GM12801 (cell line): Measurements from ENCODE around the gene SEL1L3.

Experiments
- TF ChIP-seq, protein P1 (sequence below): IDR thresholded peaks from one replicate; pipeline ENCODE4 v1.5.1; 2011; ENCODE audit warnings: control low read depth; ENCODE audit not compliant: insufficient read length; ENCODE audit errors: extremely low read depth

Gene SEL1L3

DNA sequence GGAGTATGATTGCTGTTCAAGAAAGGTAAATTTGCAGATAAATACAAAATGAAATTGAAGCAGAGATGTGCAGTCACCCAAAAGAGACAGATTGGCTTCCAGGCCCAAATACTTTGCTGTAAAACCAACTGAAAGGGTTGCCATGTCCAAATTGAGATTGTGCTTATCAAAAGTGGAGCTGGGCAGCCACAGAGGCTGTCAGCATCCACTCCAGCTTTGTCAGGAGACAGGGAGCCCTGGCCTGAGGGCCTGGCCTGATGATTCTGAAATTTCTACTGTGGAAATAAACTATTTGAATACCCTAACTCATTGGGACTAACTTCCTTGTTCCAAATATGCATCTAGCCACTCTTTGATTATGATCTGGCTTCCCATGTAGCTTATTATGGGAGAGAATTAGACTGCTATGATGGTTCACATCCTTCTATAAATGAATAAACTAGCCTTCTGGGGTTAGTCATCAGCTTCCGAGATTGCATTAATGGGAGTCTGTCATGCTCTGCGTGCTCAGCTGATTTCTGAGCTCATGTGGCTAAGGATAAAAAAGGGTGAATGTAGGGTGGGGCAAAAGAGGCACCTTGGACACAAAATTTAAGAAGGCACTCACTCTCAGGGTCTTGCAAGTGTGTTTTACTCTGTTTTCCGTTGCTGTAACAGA, 158.9 kb downstream of the SEL1L3 start:
- TF ChIP-seq, protein P1, sequence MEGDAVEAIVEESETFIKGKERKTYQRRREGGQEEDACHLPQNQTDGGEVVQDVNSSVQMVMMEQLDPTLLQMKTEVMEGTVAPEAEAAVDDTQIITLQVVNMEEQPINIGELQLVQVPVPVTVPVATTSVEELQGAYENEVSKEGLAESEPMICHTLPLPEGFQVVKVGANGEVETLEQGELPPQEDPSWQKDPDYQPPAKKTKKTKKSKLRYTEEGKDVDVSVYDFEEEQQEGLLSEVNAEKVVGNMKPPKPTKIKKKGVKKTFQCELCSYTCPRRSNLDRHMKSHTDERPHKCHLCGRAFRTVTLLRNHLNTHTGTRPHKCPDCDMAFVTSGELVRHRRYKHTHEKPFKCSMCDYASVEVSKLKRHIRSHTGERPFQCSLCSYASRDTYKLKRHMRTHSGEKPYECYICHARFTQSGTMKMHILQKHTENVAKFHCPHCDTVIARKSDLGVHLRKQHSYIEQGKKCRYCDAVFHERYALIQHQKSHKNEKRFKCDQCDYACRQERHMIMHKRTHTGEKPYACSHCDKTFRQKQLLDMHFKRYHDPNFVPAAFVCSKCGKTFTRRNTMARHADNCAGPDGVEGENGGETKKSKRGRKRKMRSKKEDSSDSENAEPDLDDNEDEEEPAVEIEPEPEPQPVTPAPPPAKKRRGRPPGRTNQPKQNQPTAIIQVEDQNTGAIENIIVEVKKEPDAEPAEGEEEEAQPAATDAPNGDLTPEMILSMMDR = no peak

DNA sequence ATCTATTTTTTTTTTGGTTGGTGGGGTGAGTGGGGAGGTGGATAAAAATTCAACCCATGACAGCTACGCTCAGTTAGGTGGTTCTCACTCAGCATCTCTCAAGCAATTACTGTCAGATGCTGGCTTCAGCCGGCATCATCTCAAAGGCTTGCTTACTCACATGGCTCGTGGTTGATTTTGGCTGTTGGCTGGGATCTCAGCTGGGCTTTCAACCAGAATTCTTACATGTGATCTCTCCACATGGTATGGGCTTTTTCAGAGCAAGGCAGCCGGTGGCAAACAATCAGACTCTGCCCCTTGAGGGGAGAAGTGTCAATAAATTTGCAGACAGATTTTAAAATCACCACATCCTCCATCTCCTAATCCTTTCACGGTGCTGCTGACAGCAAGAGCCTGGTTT, 159.9 kb downstream of the SEL1L3 start:
- TF ChIP-seq, protein P1 = no peak

DNA sequence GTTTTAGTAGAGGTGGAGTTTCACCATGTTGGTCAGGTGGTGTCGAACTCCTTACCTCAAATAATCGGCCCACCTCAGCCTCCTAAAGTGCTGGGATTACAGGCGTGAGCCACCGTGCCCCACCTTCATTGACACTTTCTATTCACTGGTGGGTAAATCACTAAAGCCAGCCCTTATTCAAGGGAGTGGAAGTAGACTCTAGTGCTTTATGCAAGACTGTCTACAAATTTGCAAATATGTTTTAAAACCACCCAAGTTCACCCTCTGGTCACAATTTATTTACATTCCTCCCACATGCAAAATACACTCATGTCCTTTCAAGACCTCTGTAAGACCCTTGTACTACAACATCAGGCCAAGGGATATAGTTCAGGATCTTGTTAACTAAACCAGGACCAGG, 162.1 kb downstream of the SEL1L3 start:
- TF ChIP-seq, protein P1 = no peak

DNA sequence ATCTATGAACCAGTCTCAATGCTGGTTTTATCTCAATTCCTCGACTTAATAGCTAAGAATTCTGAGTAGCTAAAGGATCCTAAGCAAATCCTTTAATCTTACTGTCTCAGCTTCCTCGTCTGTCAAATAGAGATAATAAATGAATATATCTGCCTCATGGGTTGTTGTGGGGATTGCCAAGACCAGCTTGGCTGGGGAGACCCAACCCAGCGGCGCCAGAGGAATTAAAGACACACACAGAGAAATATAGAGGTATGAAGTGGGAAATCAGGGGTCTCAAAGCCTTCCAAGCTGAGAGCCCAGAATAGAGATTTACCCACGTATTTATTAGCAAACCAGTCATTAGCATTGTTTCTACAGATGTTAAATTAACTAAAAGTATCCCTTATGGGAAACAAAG, 165.3 kb downstream of the SEL1L3 start:
- TF ChIP-seq, protein P1 = no peak
